ENCODE data around the gene SLC5A1.

SLC5A1 gene

DNA sequence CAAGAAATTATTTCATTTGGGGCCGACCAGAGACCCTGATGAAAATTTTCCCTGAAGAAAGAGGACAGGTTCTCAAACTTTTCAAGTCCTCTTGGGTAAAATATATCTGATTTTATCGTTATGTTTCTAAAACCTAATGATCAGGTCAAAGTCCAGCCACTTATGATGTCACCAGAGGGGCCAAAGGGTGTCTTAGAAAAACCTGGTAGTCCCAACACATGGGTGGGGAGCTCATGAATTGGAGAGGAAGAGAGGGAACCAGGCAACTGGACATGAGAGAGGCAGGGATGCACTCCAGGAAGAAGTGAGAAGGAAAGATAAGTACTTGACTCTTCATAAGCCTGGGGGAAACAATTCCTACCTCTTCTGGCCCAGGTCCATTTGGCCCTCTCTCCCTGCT is 9.2 kb downstream of the SLC5A1 start:
- DNase-seq: peak; percentile 11

DNA sequence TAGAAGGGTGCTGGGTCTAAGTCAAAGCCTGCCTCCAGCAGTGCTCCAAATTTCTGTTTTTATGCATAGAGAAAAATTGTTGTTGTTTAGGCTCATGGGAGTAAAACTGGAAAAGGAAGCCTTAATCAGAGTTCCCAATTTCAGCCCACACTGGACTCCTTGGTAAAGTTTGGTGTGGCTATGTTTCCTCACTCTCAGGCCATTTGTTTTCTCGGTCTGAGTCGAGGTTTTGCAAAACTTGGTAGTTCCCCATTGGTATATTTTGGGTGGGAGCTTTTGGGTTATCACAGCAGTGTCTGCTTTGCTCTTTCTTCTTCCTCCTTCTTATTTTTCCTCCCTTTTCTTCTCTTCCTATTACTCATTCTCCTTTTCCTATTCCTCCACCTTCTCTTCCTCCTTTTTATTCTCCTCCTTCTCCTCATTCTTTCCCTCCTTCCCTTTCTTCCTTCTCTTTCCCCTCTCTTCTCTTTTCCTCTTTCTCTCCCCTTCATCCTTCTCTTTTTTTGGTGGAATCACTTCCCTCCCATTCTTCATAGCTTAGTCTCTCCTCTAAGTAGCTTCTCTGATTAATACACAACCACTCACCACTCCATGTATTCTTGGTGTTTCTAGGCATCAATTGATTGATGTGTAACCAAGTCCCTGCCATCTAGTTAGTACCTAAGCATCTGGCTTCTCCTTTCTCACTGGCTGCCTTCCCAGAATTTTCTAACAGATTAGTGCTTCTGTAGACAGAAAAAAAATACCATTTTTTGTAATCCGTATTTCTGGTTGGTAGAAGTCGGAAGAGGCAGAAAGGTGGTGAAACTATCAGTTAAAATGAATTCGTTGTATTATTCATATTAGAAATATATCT is 10.1 kb downstream of the SLC5A1 start:
- DNase-seq: no peak

DNA sequence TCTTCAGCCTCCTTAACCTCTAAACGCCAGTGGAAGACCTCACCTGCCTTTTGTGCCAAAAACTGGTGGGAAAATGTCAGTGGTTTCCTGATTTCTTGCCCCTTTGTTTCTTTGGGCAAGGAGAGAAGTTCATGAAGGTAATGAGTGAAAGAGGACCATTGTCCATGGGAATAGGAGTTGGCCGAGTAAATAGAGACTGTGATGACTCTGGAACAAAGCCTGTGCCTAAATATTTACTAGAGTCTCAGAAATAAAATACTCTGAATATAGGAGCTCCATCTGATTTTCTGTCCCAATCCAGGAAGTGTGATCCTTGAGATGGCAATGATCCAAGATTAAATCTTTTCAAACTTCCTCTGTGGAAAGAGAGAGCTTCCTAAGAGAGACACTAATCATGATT is 12.0 kb downstream of the SLC5A1 start:
- no peak for DNase-seq

DNA sequence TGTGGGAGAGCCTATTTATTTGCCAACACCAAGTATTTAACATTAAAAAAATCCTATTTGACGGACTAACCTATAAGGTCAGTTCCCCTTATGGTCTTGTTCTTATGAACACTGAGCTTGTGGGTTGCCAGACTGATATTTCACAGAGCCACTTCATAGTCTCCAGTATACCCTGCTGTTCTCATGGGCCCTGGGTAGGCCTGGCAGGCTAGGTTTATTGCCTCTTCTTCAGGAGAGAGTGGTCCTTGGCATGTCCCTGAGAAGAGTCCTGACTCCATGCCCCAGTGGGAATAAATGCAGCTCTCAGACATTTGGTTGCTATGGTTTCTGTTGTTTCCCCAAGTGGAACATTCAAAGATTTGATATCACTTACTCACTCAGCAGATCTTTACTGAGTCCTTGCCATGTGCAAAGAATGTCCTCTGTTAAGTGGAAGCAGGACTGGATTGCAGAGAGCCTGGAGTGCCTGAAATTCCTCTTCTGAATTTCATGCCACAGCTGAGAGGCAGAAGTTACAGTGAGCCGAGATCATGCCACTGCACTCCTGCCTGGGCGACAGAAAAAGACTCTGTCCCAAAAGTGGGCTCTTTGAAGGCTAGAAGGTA is 15.7 kb downstream of the SLC5A1 start:
- no peak for DNase-seq

DNA sequence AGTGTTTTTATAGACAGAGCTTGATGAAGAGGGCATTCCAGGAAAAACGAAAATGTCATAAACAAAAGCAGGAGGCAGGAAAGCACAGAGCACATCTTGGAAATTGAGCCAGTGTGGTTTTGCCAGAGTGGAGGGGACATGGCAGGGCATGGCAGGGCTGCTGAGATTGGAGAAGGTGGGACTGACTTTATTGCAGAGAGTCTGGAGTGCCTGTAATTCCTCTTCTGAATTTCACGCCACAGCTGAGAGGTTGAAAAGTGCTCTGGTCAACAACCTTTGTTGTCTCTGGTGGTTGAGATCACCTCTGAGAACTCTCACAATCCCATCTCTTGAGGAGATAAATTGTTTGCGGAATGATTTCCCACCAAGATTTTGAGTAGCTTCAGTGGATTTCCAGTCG is 16.4 kb downstream of the SLC5A1 start:
- no peak for DNase-seq

DNA sequence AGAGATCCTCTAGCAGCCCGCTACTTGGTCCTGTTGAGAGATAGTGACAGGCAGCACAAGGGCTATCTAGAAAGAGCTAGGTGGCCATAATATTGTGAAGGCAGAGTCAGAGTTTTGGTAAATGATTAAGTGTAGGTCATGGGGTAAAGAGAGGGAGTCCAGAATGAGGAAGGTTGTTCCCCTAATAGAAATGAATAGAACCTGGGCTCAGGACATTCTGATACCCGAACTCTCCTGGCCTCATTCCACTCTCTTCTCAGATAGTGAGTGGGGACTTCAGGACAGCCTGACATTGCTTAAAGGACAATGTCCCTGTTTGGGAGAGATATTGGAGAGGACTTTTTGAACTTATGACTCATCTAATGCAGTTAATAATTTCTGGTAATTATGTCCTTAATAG is 20.6 kb downstream of the SLC5A1 start:
- no peak for DNase-seq

DNA sequence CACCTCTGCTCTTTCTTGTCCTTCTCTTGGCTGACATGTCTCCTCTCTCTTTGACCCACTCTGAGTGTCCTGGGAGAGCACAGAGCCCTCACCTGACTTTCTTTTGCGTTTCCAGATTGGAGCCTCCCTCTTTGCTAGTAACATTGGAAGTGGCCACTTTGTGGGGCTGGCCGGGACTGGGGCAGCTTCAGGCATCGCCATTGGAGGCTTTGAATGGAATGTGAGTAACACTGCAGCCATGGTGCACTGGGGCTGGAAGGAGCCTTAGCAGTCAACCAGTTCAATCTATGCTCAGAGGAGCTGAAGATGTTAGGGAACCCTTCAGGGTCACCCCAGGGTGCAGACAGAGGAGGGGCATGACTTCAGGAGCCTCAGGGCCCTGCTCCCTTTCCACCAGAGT is 23.8 kb downstream of the SLC5A1 start:
- DNase-seq: no peak

DNA sequence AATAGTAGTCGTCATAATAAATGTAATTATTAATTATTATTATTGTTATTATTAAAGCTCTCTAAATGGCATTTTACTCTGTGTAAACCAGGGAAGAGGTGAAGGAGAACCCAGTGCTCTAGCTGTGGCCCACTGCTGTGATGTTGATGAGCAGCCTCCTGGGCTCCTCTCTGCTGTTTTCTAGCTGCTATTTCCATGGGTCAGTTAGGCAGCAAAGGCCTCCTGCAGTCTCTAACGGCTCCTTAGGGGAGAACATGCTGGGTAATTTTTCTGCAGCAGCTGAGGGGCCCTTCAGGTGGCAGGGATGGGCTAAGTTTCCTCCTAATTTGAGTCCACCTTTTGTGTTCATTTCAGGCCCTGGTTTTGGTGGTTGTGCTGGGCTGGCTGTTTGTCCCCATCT is 24.6 kb downstream of the SLC5A1 start:
- DNase-seq: no peak

DNA sequence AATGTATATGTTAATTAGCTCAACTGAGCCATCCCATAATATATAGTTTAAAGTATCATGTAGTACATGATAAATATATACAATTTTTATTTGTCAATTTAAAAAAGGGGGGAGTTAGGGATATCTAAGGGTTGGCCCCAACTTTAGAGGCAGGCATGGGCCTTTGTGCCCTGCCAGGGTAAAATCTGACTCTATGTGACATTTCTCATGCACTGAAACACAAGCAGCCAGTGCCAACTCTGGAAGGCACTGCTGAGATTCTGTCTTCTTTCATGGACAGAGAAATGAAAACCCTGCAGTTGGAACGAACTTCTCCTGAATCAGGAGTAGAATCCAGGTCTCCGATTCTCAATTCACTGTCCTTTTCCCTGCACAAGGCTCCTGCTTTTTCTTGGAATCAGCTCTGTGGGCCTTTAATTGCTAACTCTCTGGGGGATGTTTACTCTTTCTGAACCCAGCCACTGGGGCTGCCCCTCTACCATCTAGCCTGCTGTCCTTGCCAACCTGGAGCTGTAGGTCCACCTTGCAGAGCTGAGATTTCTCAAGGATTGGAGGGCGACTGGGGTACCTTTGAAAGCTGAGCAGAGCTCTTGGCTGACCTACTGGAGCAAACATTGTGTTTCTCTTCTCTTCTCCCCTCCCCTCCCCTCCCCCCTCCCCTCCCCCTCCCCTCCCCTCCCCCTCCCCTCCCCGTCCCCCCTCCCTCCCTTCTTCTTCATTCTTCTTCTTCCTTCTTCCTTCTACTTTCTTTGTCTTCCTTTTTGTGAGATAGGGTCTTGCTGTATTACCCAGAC is 26.7 kb downstream of the SLC5A1 start:
- DNase-seq: no peak

DNA sequence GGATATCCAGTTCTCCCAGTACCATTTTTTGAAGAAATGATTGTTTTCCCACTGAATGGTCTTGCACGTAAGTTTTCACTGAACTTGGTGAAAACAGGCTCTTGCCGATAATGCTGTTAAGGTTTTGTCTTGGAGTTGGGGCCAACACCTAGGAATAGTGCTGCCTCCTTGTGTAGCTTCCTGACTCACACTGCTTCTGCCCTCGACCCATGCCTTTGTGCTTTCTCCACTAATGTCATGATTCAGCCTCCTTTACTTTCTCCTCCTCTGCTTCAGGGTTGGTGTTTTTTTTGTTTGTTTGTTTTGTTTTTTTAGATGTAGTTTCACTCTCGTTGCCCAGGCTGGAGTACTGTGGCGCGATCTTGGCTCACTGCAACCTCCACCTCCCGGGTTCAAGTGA is 30.2 kb downstream of the SLC5A1 start:
- DNase-seq: no peak

DNA sequence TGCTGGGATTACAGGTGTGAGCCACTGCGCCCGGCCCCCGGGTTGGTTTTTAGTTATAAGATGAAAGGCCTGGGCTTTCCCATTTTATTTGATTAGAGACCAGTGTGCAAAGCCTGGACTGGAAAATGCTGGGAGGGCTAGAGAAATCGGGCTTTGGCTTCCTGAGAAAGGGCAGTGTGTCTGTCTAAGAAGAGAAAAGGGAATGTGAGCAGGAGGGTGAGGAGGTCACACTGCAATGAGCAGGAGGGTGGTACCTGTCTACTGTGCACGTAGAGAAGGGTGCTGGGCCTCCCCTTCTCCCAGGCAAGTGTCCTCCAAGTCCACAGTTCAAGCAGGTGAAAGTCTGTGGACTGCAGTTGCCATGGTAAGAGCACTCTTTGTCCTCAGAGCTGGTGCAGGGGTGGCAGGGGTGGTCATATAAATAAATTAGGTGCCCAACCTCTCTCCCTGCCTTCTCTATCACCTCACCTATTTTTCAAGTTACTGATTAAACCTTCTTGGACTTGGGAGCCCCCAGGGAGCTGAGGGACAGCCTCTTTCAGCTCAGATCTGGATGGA is 30.8 kb downstream of the SLC5A1 start:
- DNase-seq: no peak

DNA sequence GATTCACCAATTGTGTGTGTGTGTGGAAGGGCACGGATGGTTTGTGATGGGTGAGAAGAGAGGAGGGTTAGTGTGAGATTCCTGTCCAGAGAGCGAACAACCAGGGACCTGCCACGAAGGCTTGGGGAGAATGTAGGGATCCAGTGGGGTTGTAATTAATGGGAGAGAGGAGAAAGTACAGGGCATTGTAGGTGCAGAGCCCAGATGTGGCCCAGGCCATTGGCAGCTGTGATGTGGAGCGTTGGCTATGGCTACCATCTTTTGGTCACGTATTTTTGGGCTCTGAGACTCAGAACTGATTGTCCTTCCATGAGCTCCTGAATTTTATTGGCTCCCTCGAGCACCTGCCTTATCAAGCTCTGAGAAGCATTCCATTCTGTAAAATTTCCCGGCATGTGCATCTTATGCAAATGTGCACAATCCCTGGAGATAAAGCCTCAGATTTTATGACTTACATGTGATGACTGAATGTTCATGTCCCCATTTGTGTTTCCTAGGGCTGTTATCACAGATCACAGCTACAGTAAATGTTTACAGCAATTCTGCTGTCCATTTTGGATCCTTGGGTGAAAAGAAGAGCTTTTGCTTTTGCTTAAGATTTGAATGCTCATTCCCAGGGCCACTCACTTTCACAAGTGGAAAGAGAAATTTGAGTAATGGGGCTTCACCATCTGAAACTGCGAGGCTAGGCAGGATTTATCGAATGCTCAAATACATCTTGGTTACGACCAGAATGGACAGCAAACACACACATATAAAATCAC is 33.1 kb downstream of the SLC5A1 start:
- no peak for DNase-seq

DNA sequence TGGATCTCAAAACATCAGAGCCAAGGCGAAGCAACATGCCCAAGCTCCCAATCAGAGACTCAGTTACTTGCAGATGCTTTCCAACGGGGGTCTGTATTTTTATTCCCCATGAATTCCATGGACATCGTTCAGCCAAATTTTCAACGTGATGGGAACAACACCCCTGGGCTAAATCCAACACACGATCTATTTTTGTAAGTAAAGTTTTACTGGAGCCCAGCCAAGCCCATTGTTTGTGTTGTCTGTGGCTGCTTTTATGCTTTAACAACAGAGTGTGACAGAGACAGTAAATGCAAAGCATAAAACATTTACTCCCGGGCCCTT is 33.7 kb downstream of the SLC5A1 start:
- DNase-seq: no peak

DNA sequence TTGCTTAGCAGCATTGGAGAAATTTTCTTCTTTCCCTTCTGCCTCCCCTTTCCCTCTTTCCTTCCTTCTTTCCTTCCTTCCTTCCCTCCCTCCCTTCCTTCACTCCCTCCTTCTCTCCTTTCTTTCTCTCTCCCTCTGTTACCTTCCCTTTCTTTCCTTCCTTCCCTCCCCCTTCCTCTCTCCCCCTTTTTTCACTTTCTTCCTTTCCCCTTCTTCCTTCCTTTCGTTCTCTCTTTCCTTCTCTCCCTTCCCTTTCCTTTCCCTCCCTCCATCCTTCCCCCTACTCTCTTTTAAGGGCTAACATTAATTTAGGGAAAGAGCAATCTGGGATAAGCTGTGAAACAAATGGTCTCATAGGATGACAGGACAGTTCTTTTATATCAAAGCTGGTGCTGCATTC is 34.1 kb downstream of the SLC5A1 start:
- no peak for DNase-seq

DNA sequence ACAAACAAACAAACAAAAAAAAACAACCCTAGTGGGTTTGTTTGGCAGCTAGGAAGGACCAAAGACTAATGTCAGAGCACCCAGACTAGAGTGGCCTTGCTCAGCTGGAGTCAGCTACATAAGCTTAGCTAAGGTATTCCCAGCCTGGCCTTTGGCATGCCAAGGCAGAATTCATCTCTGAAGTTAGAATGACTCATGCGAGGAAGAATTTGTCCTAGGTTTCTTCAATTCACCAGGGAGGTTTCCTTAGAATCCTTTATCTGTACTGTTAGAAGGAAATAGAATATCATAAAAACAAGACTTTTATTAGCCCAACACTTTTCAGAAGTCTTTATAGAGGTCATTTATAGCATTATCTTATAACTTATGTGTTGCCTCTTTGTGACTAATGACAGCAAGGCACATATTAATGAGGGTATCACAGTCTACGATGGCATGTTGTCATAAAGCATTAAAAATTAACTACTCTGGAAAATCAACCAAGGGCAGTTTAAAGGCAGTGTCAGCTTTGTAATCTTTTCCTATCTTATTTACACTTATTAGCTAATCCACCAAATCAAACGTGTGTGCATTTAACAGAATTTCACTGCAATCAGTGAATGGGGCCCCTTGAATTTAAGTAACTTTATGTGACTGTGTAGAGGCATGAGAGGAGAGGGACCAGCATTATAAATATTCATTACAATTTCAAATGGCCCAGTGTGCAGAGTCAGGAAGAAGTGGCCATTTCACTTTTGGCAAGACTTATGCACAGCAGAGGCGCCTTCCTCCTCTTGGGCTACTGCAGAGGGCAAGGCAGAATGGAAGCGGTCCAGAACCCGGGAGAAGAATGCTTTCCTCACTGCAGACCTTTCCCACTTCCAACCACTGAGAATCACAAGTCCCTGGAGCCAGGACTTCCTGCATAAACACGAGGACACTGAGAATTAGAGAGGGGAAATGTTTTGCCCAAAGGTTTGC is 36.3 kb downstream of the SLC5A1 start:
- DNase-seq: no peak

DNA sequence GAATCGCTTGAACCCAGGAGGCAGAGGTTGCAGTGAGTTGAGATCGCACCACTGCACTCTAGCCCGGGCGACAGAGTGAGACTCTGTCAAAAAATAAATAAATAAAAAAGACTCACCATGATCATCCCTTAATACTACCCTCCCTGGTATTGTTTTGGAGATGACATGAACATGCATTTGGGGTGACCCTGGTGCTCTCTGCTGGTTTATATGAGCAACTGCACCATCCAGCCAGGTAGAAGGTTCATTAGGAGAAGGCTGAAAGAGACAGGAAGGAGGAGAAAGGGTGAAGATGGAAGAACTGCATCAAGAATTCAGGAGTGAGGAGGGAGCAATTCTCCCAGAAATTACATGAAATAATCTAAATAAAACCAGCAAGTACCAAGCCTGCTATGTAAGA is 37.8 kb downstream of the SLC5A1 start:
- DNase-seq: peak; percentile 32

DNA sequence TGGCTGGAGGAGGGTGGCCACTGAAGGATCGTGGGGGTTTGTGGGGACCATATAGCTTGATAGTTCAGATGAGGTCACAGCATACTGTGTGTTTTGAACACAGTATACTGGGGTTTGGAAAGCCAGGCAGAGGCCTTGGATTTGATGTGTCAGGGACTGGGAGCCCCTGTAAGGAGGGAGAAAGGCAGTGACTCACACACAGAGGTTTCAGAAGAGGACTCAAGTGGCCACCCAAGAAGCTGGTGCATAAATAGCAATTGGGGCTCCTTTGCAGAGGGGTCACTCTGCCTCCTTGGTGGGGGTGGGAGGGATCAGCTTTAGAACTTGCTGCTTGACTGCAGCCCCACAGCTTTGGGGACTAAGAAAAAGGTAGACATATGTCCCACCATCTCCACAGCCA is 39.3 kb downstream of the SLC5A1 start:
- DNase-seq: no peak

DNA sequence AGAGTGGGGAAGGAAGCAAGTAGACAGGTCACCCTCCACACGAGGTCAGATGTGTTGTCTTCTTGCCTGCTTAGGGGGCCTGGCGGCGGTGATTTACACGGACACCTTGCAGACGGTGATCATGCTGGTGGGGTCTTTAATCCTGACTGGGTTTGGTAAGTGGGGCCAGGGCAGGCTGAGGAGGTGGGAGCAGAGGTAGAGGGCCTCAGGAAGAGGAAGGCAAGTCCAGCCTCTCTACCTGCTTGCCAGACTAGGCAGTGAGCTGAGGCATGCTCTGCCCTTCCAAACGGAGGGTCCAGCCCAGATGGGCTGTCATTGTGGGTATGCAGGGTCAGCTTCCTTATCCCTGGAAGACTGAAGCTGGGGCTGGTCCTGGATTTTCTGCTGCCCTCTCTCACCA is 39.9 kb downstream of the SLC5A1 start:
- no peak for DNase-seq

DNA sequence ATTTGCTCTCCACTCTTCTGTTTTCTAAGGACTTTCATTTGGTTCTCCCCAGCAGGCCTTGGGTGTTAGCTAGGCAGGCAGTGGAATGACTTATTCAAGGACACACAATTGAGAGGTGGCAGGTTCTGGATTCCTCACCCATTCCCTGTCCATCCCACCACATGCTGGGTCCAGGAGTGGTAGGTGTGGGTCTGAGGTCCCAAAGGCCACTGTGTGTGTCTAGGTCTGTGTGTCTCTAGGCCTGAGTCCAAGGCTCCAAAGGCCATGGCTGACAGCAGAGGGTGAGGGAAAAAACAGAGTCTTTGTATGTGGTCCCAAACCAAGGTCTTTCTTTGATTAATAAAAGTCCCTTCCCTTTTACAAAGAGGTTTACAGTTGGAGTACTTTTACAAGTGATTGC is 40.8 kb downstream of the SLC5A1 start:
- no peak for DNase-seq

DNA sequence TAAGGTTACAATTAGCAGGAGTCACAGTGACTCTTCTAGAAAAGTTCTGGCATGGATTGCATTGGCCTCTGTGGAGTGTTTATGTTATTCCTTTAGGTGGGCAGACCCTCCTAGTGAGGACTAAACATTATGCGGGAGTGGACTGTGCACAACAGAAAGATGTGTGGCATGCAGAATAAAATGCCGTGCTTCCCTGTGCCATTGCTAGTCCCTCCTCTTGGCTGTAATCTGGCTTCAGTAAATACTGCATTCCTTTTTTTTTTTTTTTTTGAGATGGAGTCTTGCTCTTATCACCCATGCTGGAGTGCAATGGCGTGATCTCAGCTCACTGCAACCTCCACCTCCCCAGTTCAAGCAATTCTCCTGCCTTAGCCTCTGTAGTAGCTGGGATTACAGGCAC is 45.0 kb downstream of the SLC5A1 start:
- DNase-seq: no peak

DNA sequence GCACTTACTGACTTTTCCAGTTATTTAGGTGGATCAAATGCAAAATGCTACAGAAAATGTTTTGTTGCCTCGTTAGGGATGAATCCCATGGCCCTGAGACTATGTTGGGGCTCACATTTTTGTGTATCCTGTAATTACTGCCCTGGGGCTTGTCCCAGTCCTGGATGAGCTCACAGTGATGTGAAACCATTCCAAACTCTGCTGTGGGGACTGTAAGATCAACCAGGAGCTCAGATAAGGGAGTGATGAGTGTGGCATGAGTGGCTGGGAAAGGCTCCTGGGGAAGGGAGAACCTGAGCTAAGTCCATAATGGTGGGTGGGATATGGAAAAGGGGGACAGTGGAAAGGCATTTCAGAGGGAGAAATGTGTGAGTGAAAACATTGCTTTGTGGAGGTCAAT is 54.0 kb downstream of the SLC5A1 start:
- DNase-seq: no peak

Data from NCI-H2029 (cell line).